ENCODE measurements around the gene GIMAP2. TPM values are rescaled to one million over a fixed set of nuclear protein-coding genes. Genes with fewer than 3 reads are reported as not detected.

Gene GIMAP2
- total RNA-seq, 1 donor from 2014 or later: not detected

GRCh38 chr7:150735596-150736358 is 50.3 kb downstream of the GIMAP2 start:
- H3K4me1 ChIP-seq (ENCODE audit: insufficient read depth, low read length): no peaks in the 10 kb centered on the region
- H3K27ac Mint-ChIP-seq (ENCODE audit: unreplicated experiment): no peak overlapping the region
- no peaks in the 10 kb centered on the region for H3K36me3 ChIP-seq (ENCODE audit: insufficient read depth, low read length)
- no peak overlapping the region for H3K4me2 ChIP-seq (ENCODE audit: low read length)
- no peaks in the 10 kb centered on the region for H3K27me3 ChIP-seq (ENCODE audit: insufficient read depth, low read length)
- H4K20me1 ChIP-seq (ENCODE audit: insufficient read depth, low read length): no peaks in the 10 kb centered on the region
- DNase-seq (ENCODE audit: low read depth) (no peak), FAIRE-seq (no peak)
- H3K9me3 Mint-ChIP-seq (ENCODE audit: unreplicated experiment): peaks cover 6% of the 10 kb centered on the region
- H3K27ac ChIP-seq (ENCODE audit: low read depth, low read length): no peak overlapping the region
- H3K9me3 ChIP-seq (ENCODE audit: insufficient read depth, low read depth, low read length): no peaks in the 10 kb centered on the region
- no peak overlapping the region for H3K4me3 Mint-ChIP-seq (ENCODE audit: unreplicated experiment)
- no peak overlapping the region for H3K9ac ChIP-seq (ENCODE audit: low read length)
- H3K36me3 Mint-ChIP-seq (ENCODE audit: low read depth, unreplicated experiment): no peaks in the 10 kb centered on the region
- H3K4me1 Mint-ChIP-seq (ENCODE audit: low read depth, unreplicated experiment): no peaks in the 10 kb centered on the region
- H2AFZ ChIP-seq (ENCODE audit: low read depth, low read length): no peak overlapping the region
- peaks cover 86% of the 10 kb centered on the region for H3K27me3 Mint-ChIP-seq (ENCODE audit: low read depth, unreplicated experiment)
- TF ChIP-seq EZH2 (IDR thresholded peaks at IDR 0.05; ENCODE audit: insufficient read depth, low read length) (no peak), CTCF (IDR thresholded peaks at IDR 0.05; ENCODE audit: insufficient read depth, low read depth, low read length) (no peak)
- no peak overlapping the region for H3K4me3 ChIP-seq (ENCODE audit: insufficient read depth, low read depth, low read length)
- no peaks in the 10 kb centered on the region for H3K79me2 ChIP-seq (ENCODE audit: insufficient read depth, low read length)

GRCh38 chr7:150736864-150737263 is 51.4 kb downstream of the GIMAP2 start:
- peaks cover 90% of the 10 kb centered on the region for H3K27me3 Mint-ChIP-seq (ENCODE audit: low read depth, unreplicated experiment)
- peaks cover 6% of the 10 kb centered on the region for H3K9me3 Mint-ChIP-seq (ENCODE audit: unreplicated experiment)
- DNase-seq (ENCODE audit: low read depth): no peak
- no peaks in the 10 kb centered on the region for H3K36me3 ChIP-seq (ENCODE audit: insufficient read depth, low read length)
- H2AFZ ChIP-seq (ENCODE audit: low read depth, low read length): no peak overlapping the region
- H4K20me1 ChIP-seq (ENCODE audit: insufficient read depth, low read length): no peaks in the 10 kb centered on the region
- no peak for FAIRE-seq
- H3K4me2 ChIP-seq (ENCODE audit: low read length): no peak overlapping the region
- no peaks in the 10 kb centered on the region for H3K4me1 ChIP-seq (ENCODE audit: insufficient read depth, low read length)
- H3K9ac ChIP-seq (ENCODE audit: low read length): no peak overlapping the region
- TF ChIP-seq CTCF (IDR thresholded peaks at IDR 0.05; ENCODE audit: insufficient read depth, low read depth, low read length): no peak
- TF ChIP-seq EZH2 (IDR thresholded peaks at IDR 0.05; ENCODE audit: insufficient read depth, low read length): no peak
- no peaks in the 10 kb centered on the region for H3K4me1 Mint-ChIP-seq (ENCODE audit: low read depth, unreplicated experiment)
- H3K27ac Mint-ChIP-seq (ENCODE audit: unreplicated experiment): no peak overlapping the region
- H3K4me3 Mint-ChIP-seq (ENCODE audit: unreplicated experiment): no peak overlapping the region
- H3K27ac ChIP-seq (ENCODE audit: low read depth, low read length): no peak overlapping the region
- no peaks in the 10 kb centered on the region for H3K79me2 ChIP-seq (ENCODE audit: insufficient read depth, low read length)
- H3K9me3 ChIP-seq (ENCODE audit: insufficient read depth, low read depth, low read length): no peaks in the 10 kb centered on the region
- no peaks in the 10 kb centered on the region for H3K27me3 ChIP-seq (ENCODE audit: insufficient read depth, low read length)
- H3K36me3 Mint-ChIP-seq (ENCODE audit: low read depth, unreplicated experiment): no peaks in the 10 kb centered on the region
- no peak overlapping the region for H3K4me3 ChIP-seq (ENCODE audit: insufficient read depth, low read depth, low read length)

Measured in astrocyte (in vitro differentiated cells and primary cell).